Astrocyte (in vitro differentiated cells and primary cell): ENCODE measurements around the gene MEAF6. TPM values are rescaled to one million over a fixed set of nuclear protein-coding genes. Genes with fewer than 3 reads are reported as not detected.

Experiments
- DNase-seq: peaks from one replicate; pipeline ENCODE4 v3.0.0-alpha.2; 2010; ENCODE audit warnings: low read depth
- FAIRE-seq: peaks from 2 replicates; lab custom pipeline; 2011; peaks lifted over from hg19 to GRCh38; lab: Jason Lieb, UNC
- H2AFZ ChIP-seq: 2 replicates; pipeline ENCODE4 v1.6.0; 2012; ENCODE audit warnings: low read depth, low read length, inconsistent platforms
- H3K27ac ChIP-seq: 2 replicates; pipeline ENCODE4 v1.5.1; 2011; ENCODE audit warnings: low read depth, low read length, inconsistent platforms
- H3K27me3 ChIP-seq: 2 replicates; pipeline ENCODE4 v1.6.0; 2011; ENCODE audit warnings: low read length, inconsistent platforms; ENCODE audit not compliant: insufficient read depth
- H3K36me3 ChIP-seq: 2 replicates; pipeline ENCODE4 v1.5.1; 2011; ENCODE audit warnings: low read length, inconsistent platforms; ENCODE audit not compliant: insufficient read depth
- H3K4me1 ChIP-seq: 2 replicates; pipeline ENCODE4 v1.5.1; 2011; ENCODE audit warnings: low read length, inconsistent platforms; ENCODE audit not compliant: insufficient read depth
- H3K4me2 ChIP-seq: 2 replicates; pipeline ENCODE4 v1.6.0; 2012; ENCODE audit warnings: low read length, inconsistent platforms
- H3K4me3 ChIP-seq: 2 replicates; pipeline ENCODE4 v1.5.1; 2011; ENCODE audit warnings: low read depth, mild to moderate bottlenecking, low read length, inconsistent platforms; ENCODE audit not compliant: insufficient read depth
- H3K79me2 ChIP-seq: 2 replicates; pipeline ENCODE4 v1.6.0; 2012; ENCODE audit warnings: mild to moderate bottlenecking, low read length, inconsistent platforms; ENCODE audit not compliant: insufficient read depth
- H3K9ac ChIP-seq: 2 replicates; pipeline ENCODE4 v1.6.0; 2012; ENCODE audit warnings: mild to moderate bottlenecking, low read length, inconsistent platforms
- H3K9me3 ChIP-seq: 2 replicates; pipeline ENCODE4 v1.5.1; 2012; ENCODE audit warnings: low read depth, mild to moderate bottlenecking, low read length, inconsistent platforms; ENCODE audit not compliant: insufficient read depth
- H4K20me1 ChIP-seq: 2 replicates; pipeline ENCODE4 v1.6.0; 2012; ENCODE audit warnings: low read length, inconsistent platforms; ENCODE audit not compliant: insufficient read depth
- H3K27ac Mint-ChIP-seq: one replicate; pipeline ENCODE4 v1.8.0; 2021; ENCODE audit warnings: mild to moderate bottlenecking, mixed read lengths; ENCODE audit not compliant: unreplicated experiment
- H3K27me3 Mint-ChIP-seq: one replicate; pipeline ENCODE4 v1.8.0; 2021; ENCODE audit warnings: low read depth, mixed read lengths; ENCODE audit not compliant: unreplicated experiment
- H3K36me3 Mint-ChIP-seq: one replicate; pipeline ENCODE4 v1.8.0; 2021; ENCODE audit warnings: low read depth, mixed read lengths; ENCODE audit not compliant: unreplicated experiment
- H3K4me1 Mint-ChIP-seq: one replicate; pipeline ENCODE4 v1.8.0; 2021; ENCODE audit warnings: low read depth, mixed read lengths; ENCODE audit not compliant: unreplicated experiment
- H3K4me3 Mint-ChIP-seq: one replicate; pipeline ENCODE4 v1.8.0; 2021; ENCODE audit warnings: mild to moderate bottlenecking, moderate library complexity, mixed read lengths; ENCODE audit not compliant: unreplicated experiment
- H3K9me3 Mint-ChIP-seq: one replicate; pipeline ENCODE4 v1.8.0; 2021; ENCODE audit warnings: mild to moderate bottlenecking, mixed read lengths; ENCODE audit not compliant: unreplicated experiment
- CTCF ChIP-seq: IDR thresholded peaks from 2 replicates; pipeline ENCODE4 v1.5.1; 2011; ENCODE audit warnings: low read depth, mild to moderate bottlenecking, inconsistent platforms, low read length, moderate library complexity; ENCODE audit not compliant: insufficient read depth
- EZH2 ChIP-seq: IDR thresholded peaks from 2 replicates; pipeline ENCODE4 v1.6.1; 2012; ENCODE audit warnings: mild to moderate bottlenecking, low read length, inconsistent platforms; ENCODE audit not compliant: insufficient read depth
- total RNA-seq: library from RNA; stranded (reverse); gene quantifications from 2 replicates; pipeline ENCODE4 v1.2.1, GENCODE V29; 2021

The MEAF6 gene
- total RNA-seq, 1 donor from 2014 or later: 49.0 TPM

GRCh38 chr1:37486680-37487618 lies 27.6 kb downstream of the MEAF6 start:
- H3K4me3 Mint-ChIP-seq: no peak overlapping the region
- H3K36me3 Mint-ChIP-seq: peaks cover 4% of the 10 kb centered on the region
- H3K4me3 ChIP-seq: no peak overlapping the region
- peaks cover 9% of the 10 kb centered on the region for H3K4me1 Mint-ChIP-seq
- H4K20me1 ChIP-seq: peaks cover 40% of the 10 kb centered on the region
- H3K9me3 Mint-ChIP-seq: no peaks in the 10 kb centered on the region
- H3K79me2 ChIP-seq: peaks cover 2% of the 10 kb centered on the region
- H3K9ac ChIP-seq: no peak overlapping the region
- H3K4me2 ChIP-seq: no peak overlapping the region
- H3K27me3 ChIP-seq: no peaks in the 10 kb centered on the region
- no peaks in the 10 kb centered on the region for H3K27me3 Mint-ChIP-seq
- TF ChIP-seq CTCF (peak; percentile 90), EZH2 (no peak)
- no peak overlapping the region for H2AFZ ChIP-seq
- H3K27ac ChIP-seq: peak overlapping the region; percentile 26
- peak overlapping the region; percentile 8 for H3K27ac Mint-ChIP-seq
- H3K4me1 ChIP-seq: peaks cover 12% of the 10 kb centered on the region
- peak; percentile 41 for DNase-seq
- H3K36me3 ChIP-seq: peaks cover 28% of the 10 kb centered on the region
- FAIRE-seq: no peak
- H3K9me3 ChIP-seq: no peaks in the 10 kb centered on the region

GRCh38 chr1:37485902-37486679 lies 28.5 kb downstream of the MEAF6 start:
- DNase-seq: no peak
- H3K4me3 ChIP-seq: no peak overlapping the region
- no peak overlapping the region for H2AFZ ChIP-seq
- Mint-ChIP-seq H3K4me3 (no peak overlapping the region), H3K36me3 (peaks cover 4% of the 10 kb centered on the region), H3K4me1 (peaks cover 12% of the 10 kb centered on the region), H3K27me3 (no peaks in the 10 kb centered on the region), H3K9me3 (no peaks in the 10 kb centered on the region), H3K27ac (no peak overlapping the region)
- H3K9me3 ChIP-seq: no peaks in the 10 kb centered on the region
- H3K79me2 ChIP-seq: peaks cover 10% of the 10 kb centered on the region
- peaks cover 33% of the 10 kb centered on the region for H3K36me3 ChIP-seq
- H3K9ac ChIP-seq: no peak overlapping the region
- H4K20me1 ChIP-seq: peaks cover 49% of the 10 kb centered on the region
- H3K4me1 ChIP-seq: peaks cover 12% of the 10 kb centered on the region
- H3K27ac ChIP-seq: no peak overlapping the region
- H3K27me3 ChIP-seq: no peaks in the 10 kb centered on the region
- TF ChIP-seq EZH2: no peak
- TF ChIP-seq CTCF: no peak
- no peak overlapping the region for H3K4me2 ChIP-seq
- no peak for FAIRE-seq
